ENCODE results near the gene RLN3. TPM values are rescaled to one million over a fixed set of nuclear protein-coding genes. Genes with fewer than 3 reads are reported as not detected.

Gene RLN3
- total and polyA plus RNA-seq, 9 of the 15 experiments (the other 6 are each of a cell fraction or from before 2014, with no cell fraction given): 0.31 to 1.2 (median 0.71) TPM; not detected in 6

- peak; percentile 100 for TF ChIP-seq CCNT2 (IDR thresholded peaks at IDR 0.05; ENCODE audit: borderline replicate concordance, extremely low read depth, insufficient read length, low read depth, low read length)
- no peak for TF ChIP-seq MYBL2 (IDR thresholded peaks at IDR 0.05; ENCODE audit: low read depth)
- TF ChIP-seq MYBL2 (CRISPR knock-in tag; IDR thresholded peaks at IDR 0.05; ENCODE audit: borderline replicate concordance): no peak
- no peak for TF ChIP-seq ZSCAN32 (CRISPR knock-in tag; IDR thresholded peaks at IDR 0.05)
- TF ChIP-seq U2AF1 (optimal IDR thresholded peaks at IDR 0.05; ENCODE audit: low read depth, low read length): peak; percentile 78
- no peak for TF ChIP-seq MCM2 (IDR thresholded peaks at IDR 0.05; ENCODE audit: low read depth)
- TF ChIP-seq ZNF408 (CRISPR knock-in tag; IDR thresholded peaks at IDR 0.05; ENCODE audit: low read depth): no peak
- TF ChIP-seq AFF1 (IDR thresholded peaks at IDR 0.05; ENCODE audit: low read depth in 1 of 2, partially characterized antibody in 2 of 2): peak; percentile 85 to 87
- no peak for TF ChIP-seq HSF4 (CRISPR knock-in tag; IDR thresholded peaks at IDR 0.05; ENCODE audit: borderline replicate concordance)
- TF ChIP-seq, protein P1, sequence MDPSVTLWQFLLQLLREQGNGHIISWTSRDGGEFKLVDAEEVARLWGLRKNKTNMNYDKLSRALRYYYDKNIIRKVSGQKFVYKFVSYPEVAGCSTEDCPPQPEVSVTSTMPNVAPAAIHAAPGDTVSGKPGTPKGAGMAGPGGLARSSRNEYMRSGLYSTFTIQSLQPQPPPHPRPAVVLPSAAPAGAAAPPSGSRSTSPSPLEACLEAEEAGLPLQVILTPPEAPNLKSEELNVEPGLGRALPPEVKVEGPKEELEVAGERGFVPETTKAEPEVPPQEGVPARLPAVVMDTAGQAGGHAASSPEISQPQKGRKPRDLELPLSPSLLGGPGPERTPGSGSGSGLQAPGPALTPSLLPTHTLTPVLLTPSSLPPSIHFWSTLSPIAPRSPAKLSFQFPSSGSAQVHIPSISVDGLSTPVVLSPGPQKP (CRISPR knock-in tag; IDR thresholded peaks at IDR 0.05): no peak
- TF ChIP-seq PPARD (CRISPR knock-in tag; IDR thresholded peaks at IDR 0.05): no peak
- no peak for TF ChIP-seq MTF1 (CRISPR knock-in tag; IDR thresholded peaks at IDR 0.05; ENCODE audit: borderline replicate concordance)
- TF ChIP-seq KAT8 (IDR thresholded peaks at IDR 0.05; ENCODE audit: low read depth): no peak
- TF ChIP-seq IFI16 (CRISPR knock-in tag; IDR thresholded peaks at IDR 0.05): no peak
- no peak for TF ChIP-seq RNF219 (CRISPR knock-in tag; IDR thresholded peaks at IDR 0.05)
- no peak for TF ChIP-seq ZNF57 (CRISPR knock-in tag; IDR thresholded peaks at IDR 0.05)
- TF ChIP-seq BRCA1 (IDR thresholded peaks at IDR 0.05): no peak
- TF ChIP-seq BRCA1 (CRISPR knock-in tag; IDR thresholded peaks at IDR 0.05): no peak
- peak; percentile 71 for TF ChIP-seq POLR2B (IDR thresholded peaks at IDR 0.05; ENCODE audit: low read depth, partially characterized antibody)
- no peak for TF ChIP-seq U2AF2 (optimal IDR thresholded peaks at IDR 0.05; ENCODE audit: low read depth, low read length)
- TF ChIP-seq HOXB6 (CRISPR knock-in tag; IDR thresholded peaks at IDR 0.05; ENCODE audit: borderline replicate concordance): no peak
- TF ChIP-seq GABPB2 (CRISPR knock-in tag; conservative IDR thresholded peaks at IDR 0.05): 0 out of 2 replicates have a peak, but pooled peaks have one; percentile 37
Measured at GRCh38 chr19:14006766-14007562, 21.0 kb upstream of the RLN3 start (continued).

All from K562 (cell line).